SK-N-SH (cell line): ENCODE data around the gene CNTD1. TPM values are rescaled to one million over a fixed set of nuclear protein-coding genes. Genes with fewer than 3 reads are reported as not detected.

Experiments
- CTCF ChIA-PET: fragments of 300-600, 350-600 bp; formaldehyde crosslinking; extraction: SDS; loops from one replicate; lab custom pipeline; 2021; lab: Yijun Ruan, JAX
- POLR2A ChIA-PET: fragments of 350-600 bp; sonication (Branson Sonifier 250); formaldehyde crosslinking; extraction: SDS; loops from one replicate; lab custom pipeline; 2020; ENCODE audit warnings: antibody characterized with exemption, inconsistent platforms; lab: Yijun Ruan, JAX
- DNase-seq: peaks from one replicate; pipeline ENCODE4 v3.0.0; 2012
- H2AFZ ChIP-seq: fragments of 200-600 bp; sonication (generic); 2 replicates; pipeline ENCODE4 v1.8.1; 2016; ENCODE audit warnings: antibody characterized with exemption, mild to moderate bottlenecking, low read depth
- H3F3A ChIP-seq: fragments of 200-600 bp; sonication (generic); replicated peaks from 2 replicates; pipeline ENCODE3; 2016; ENCODE audit warnings: antibody characterized with exemption, mild to moderate bottlenecking; ENCODE audit not compliant: insufficient read depth
- H3K27ac ChIP-seq, 2 experiments: fragments of 200-500 bp in 1 of 2; fragments of 200-600 bp in 1 of 2; sonication (Bioruptor generic) in 1 of 2; sonication (generic), shearing (Covaris generic) in 1 of 2; 2 replicates each; pipeline versions ENCODE4 v1.5.1 to v1.6.1; 2014 to 2016; ENCODE audit warnings: low read depth in 2 of 2, inconsistent platforms in 1 of 2, low read length in 1 of 2, mild to moderate bottlenecking in 1 of 2, mixed read lengths in 1 of 2
- H3K27me3 ChIP-seq: fragments of 200-600 bp; sonication (generic), shearing (Covaris generic); 2 replicates; pipeline ENCODE4 v1.6.1; 2016; ENCODE audit warnings: mixed run types; ENCODE audit not compliant: insufficient read depth
- H3K36me3 ChIP-seq, 2 experiments: fragments of 200-500 bp in 1 of 2; fragments of 200-600 bp in 1 of 2; sonication (Bioruptor generic) in 1 of 2; sonication (generic) in 1 of 2; replicated peaks in 1 of 2; 2 replicates each; pipeline versions ENCODE3 to v1.5.1; 2014 to 2016; ENCODE audit warnings: low read length in 1 of 2, mild to moderate bottlenecking in 1 of 2; ENCODE audit not compliant: insufficient read depth in 2 of 2, control insufficient read depth in 1 of 2
- H3K4me1 ChIP-seq, 2 experiments: fragments of 200-500 bp in 1 of 2; fragments of 200-600 bp in 1 of 2; sonication (Bioruptor generic) in 1 of 2; sonication (generic), shearing (Covaris generic) in 1 of 2; 2 replicates each; pipeline versions ENCODE4 v1.5.1 to v1.6.1; 2014 to 2016; ENCODE audit warnings: low read depth in 1 of 2, low read length in 1 of 2, mixed run types in 1 of 2; ENCODE audit not compliant: insufficient read depth in 2 of 2, control insufficient read depth in 1 of 2
- H3K4me2 ChIP-seq: fragments of 200-600 bp; sonication (generic), shearing (Covaris generic); 2 replicates; pipeline ENCODE4 v1.6.1; 2017; ENCODE audit warnings: mixed run types
- H3K4me3 ChIP-seq, 2 experiments: fragments of 200-500 bp in 1 of 2; fragments of 200-600 bp in 1 of 2; sonication (Bioruptor generic) in 1 of 2; sonication (generic), shearing (Covaris generic) in 1 of 2; 2 replicates each; pipeline versions ENCODE4 v1.5.1 to v1.8.1; 2014 to 2016; ENCODE audit warnings: low read depth in 2 of 2, inconsistent platforms in 1 of 2, low read length in 1 of 2, mild to moderate bottlenecking in 1 of 2, mixed read lengths in 1 of 2, moderate library complexity in 1 of 2
- H3K79me2 ChIP-seq: fragments of 200-600 bp; sonication (generic); 2 replicates; pipeline ENCODE4 v1.8.1; 2017; ENCODE audit warnings: mild to moderate bottlenecking; ENCODE audit not compliant: insufficient read depth
- H3K9ac ChIP-seq: fragments of 200-600 bp; sonication (generic); 2 replicates; pipeline ENCODE4 v1.6.1; 2017; ENCODE audit warnings: mixed run types
- H3K9me2 ChIP-seq: fragments of 200-600 bp; sonication (generic); 2 replicates; pipeline ENCODE4 v1.6.1; 2017; ENCODE audit warnings: mixed run types
- H3K9me3 ChIP-seq: fragments of 200-600 bp; sonication (generic); 2 replicates; pipeline ENCODE4 v1.6.1; 2017; ENCODE audit warnings: mixed run types, mild to moderate bottlenecking, moderate library complexity
- H4K20me1 ChIP-seq: fragments of 200-600 bp; sonication (generic); 2 replicates; pipeline ENCODE4 v1.6.1; 2017; ENCODE audit warnings: mild to moderate bottlenecking, mixed run types; ENCODE audit not compliant: insufficient read depth
- ELF1 ChIP-seq: IDR thresholded peaks from 2 replicates; pipeline ENCODE4 v1.4.0; 2012
- WGBS: methylation state at CpG from one replicate; pipeline ENCODE4 v1.1.6; 2017; ENCODE audit warnings: low lambda C conversion rate; 5-methylcytosine and 5-hydroxymethylcytosine counted together
- polyA plus RNA-seq, 3 experiments: library from polyadenylated mRNA; depleted of rRNA; stranded (reverse); fragments of >200 nt; gene quantifications; 2 replicates each; pipeline ENCODE4 v1.2.3, GENCODE V29; 2012
- small RNA-seq, 7 experiments: library from RNA; depleted of rRNA; stranded (forward); fragments of <200 nt; gene quantifications; one replicate each; pipeline ENCODE3, GENCODE V24; 2012
- TF ChIP-seq, protein P1 (sequence below): IDR thresholded peaks from 2 replicates; pipeline ENCODE4 v1.6.1; 2012; ENCODE audit warnings: mild to moderate bottlenecking, low read depth, low read length, moderate library complexity
- TF ChIP-seq, protein P2 (sequence below): fragments of 200-600 bp; sonication (generic); IDR thresholded peaks from 2 replicates; pipeline ENCODE4 v1.6.1; 2017; ENCODE audit warnings: antibody characterized with exemption, mild to moderate bottlenecking, moderate library complexity
- TF ChIP-seq, protein P3 (sequence below): IDR thresholded peaks from 2 replicates; pipeline ENCODE4; 2012

CNTD1 gene
- polyA plus RNA-seq, 1 of the 3 experiments (the other 2 are of a cell fraction): not detected

DNA sequence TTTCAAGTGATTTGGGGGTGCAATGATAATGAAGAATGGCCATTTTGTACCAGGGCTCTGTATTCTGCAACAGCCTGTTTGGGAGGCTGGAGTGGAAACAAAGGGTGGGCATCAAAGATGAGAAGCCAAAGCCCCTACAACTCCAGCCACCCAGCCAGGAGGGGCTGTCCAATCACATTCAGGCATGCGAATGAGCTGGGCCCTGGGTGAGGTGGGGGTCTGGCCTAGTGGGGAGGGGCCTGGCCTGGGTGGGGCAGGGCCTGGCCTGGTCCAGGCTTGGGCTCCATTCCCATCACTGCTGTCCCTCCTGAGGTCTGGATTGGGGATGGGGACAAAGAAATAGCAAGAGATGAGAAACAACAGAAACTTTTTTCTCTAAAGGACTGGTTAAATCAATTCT, 58.7 kb downstream of the CNTD1 start:
- no peaks in the 10 kb centered on the region for H3K9me3 ChIP-seq
- TF ChIP-seq ELF1: no peak
- TF ChIP-seq, protein P1, sequence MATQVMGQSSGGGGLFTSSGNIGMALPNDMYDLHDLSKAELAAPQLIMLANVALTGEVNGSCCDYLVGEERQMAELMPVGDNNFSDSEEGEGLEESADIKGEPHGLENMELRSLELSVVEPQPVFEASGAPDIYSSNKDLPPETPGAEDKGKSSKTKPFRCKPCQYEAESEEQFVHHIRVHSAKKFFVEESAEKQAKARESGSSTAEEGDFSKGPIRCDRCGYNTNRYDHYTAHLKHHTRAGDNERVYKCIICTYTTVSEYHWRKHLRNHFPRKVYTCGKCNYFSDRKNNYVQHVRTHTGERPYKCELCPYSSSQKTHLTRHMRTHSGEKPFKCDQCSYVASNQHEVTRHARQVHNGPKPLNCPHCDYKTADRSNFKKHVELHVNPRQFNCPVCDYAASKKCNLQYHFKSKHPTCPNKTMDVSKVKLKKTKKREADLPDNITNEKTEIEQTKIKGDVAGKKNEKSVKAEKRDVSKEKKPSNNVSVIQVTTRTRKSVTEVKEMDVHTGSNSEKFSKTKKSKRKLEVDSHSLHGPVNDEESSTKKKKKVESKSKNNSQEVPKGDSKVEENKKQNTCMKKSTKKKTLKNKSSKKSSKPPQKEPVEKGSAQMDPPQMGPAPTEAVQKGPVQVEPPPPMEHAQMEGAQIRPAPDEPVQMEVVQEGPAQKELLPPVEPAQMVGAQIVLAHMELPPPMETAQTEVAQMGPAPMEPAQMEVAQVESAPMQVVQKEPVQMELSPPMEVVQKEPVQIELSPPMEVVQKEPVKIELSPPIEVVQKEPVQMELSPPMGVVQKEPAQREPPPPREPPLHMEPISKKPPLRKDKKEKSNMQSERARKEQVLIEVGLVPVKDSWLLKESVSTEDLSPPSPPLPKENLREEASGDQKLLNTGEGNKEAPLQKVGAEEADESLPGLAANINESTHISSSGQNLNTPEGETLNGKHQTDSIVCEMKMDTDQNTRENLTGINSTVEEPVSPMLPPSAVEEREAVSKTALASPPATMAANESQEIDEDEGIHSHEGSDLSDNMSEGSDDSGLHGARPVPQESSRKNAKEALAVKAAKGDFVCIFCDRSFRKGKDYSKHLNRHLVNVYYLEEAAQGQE: no peak
- TF ChIP-seq, protein P2, sequence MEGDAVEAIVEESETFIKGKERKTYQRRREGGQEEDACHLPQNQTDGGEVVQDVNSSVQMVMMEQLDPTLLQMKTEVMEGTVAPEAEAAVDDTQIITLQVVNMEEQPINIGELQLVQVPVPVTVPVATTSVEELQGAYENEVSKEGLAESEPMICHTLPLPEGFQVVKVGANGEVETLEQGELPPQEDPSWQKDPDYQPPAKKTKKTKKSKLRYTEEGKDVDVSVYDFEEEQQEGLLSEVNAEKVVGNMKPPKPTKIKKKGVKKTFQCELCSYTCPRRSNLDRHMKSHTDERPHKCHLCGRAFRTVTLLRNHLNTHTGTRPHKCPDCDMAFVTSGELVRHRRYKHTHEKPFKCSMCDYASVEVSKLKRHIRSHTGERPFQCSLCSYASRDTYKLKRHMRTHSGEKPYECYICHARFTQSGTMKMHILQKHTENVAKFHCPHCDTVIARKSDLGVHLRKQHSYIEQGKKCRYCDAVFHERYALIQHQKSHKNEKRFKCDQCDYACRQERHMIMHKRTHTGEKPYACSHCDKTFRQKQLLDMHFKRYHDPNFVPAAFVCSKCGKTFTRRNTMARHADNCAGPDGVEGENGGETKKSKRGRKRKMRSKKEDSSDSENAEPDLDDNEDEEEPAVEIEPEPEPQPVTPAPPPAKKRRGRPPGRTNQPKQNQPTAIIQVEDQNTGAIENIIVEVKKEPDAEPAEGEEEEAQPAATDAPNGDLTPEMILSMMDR: no peak
- TF ChIP-seq, protein P3, sequence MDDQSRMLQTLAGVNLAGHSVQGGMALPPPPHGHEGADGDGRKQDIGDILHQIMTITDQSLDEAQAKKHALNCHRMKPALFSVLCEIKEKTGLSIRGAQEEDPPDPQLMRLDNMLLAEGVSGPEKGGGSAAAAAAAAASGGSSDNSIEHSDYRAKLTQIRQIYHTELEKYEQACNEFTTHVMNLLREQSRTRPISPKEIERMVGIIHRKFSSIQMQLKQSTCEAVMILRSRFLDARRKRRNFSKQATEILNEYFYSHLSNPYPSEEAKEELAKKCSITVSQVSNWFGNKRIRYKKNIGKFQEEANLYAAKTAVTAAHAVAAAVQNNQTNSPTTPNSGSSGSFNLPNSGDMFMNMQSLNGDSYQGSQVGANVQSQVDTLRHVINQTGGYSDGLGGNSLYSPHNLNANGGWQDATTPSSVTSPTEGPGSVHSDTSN: no peak
- H3K36me3 ChIP-seq: no peaks in the 10 kb centered on the region
- peaks cover 5% of the 10 kb centered on the region; the same call in 1 of the 2 replicates for H3K27me3 ChIP-seq
- POLR2A ChIA-PET: no interaction called here
- no peaks in the 10 kb centered on the region for H3K4me1 ChIP-seq
- CTCF ChIA-PET: no interaction called here
- no peaks in the 10 kb centered on the region for H3K9me2 ChIP-seq
- H3K27ac ChIP-seq: no peak overlapping the region
- H3F3A ChIP-seq: no peaks in the 10 kb centered on the region
- H3K9ac ChIP-seq: no peak overlapping the region
- no peak overlapping the region for H2AFZ ChIP-seq
- no peaks in the 10 kb centered on the region for H4K20me1 ChIP-seq
- no peak for DNase-seq
- WGBS: 86% methylated on average over 1 of the region's 1 CpG
- H3K4me2 ChIP-seq: no peak overlapping the region
- no peak overlapping the region for H3K4me3 ChIP-seq
- no peaks in the 10 kb centered on the region for H3K79me2 ChIP-seq

Small RNA genes within 50 kb of the gene (small RNA-seq; reads per million reads assigned to genes)
- gene HMGN2P15 (0 reads per million in 7 experiments), gene MIR6781 (0 reads per million in 7 experiments)

Other genes starting within 250 kb of the CNTD1 start
- 1.2 and 1.3 TPM in 2 replicates for gene HSD17B1, start 245.9 kb upstream of the CNTD1 start, polyA plus RNA-seq (2012; rRNA removed)
- gene COASY, start 236.7 kb upstream of the CNTD1 start, polyA plus RNA-seq (2012; rRNA removed): 56.6 and 69.4 TPM in 2 replicates
- gene MLX, start 231.8 kb upstream of the CNTD1 start, polyA plus RNA-seq (2012; rRNA removed): 44.5 and 66.4 TPM in 2 replicates
- gene PSMC3IP, start 221.1 kb upstream of the CNTD1 start, polyA plus RNA-seq (2012; rRNA removed): 14.2 and 17.3 TPM in 2 replicates
- 13.3 and 24.9 TPM in 2 replicates for gene RETREG3, start 189.5 kb upstream of the CNTD1 start, polyA plus RNA-seq (2012; rRNA removed)
- gene TUBG1, start 189.2 kb upstream of the CNTD1 start, polyA plus RNA-seq (2012; rRNA removed): 72.4 and 145 TPM in 2 replicates
- 27.6 and 33.9 TPM in 2 replicates for gene TUBG2, start 139.6 kb upstream of the CNTD1 start, polyA plus RNA-seq (2012; rRNA removed)
- gene PLEKHH3, start 121.9 kb upstream of the CNTD1 start, polyA plus RNA-seq (2012; rRNA removed): 9.8 and 12.8 TPM in 2 replicates
- gene CCR10, start 117.0 kb upstream of the CNTD1 start, polyA plus RNA-seq (2012; rRNA removed): 2.2 and 3.1 TPM in 2 replicates
- gene CNTNAP1, start 116.3 kb upstream of the CNTD1 start, polyA plus RNA-seq (2012; rRNA removed): 74.3 and 92.7 TPM in 2 replicates
- 28.6 and 42.9 TPM in 2 replicates for gene EZH1, start 53.8 kb upstream of the CNTD1 start, polyA plus RNA-seq (2012; rRNA removed)
- 2.5 and 3.0 TPM in 2 replicates for gene RAMP2, start 37.6 kb upstream of the CNTD1 start, polyA plus RNA-seq (2012; rRNA removed)
- gene VPS25, start 25.4 kb upstream of the CNTD1 start, polyA plus RNA-seq (2012; rRNA removed): 127 and 158 TPM in 2 replicates
- gene WNK4, start 18.3 kb upstream of the CNTD1 start, polyA plus RNA-seq (2012; rRNA removed): 8.7 and 12.5 TPM in 2 replicates
- gene COA3, start 157 bp upstream of the CNTD1 start, polyA plus RNA-seq (2012; rRNA removed): 90.5 and 103 TPM in 2 replicates
- 78.0 and 97.4 TPM in 2 replicates for gene BECN1, start 25.4 kb downstream of the CNTD1 start, polyA plus RNA-seq (2012; rRNA removed)
- gene PSME3, start 34.5 kb downstream of the CNTD1 start, polyA plus RNA-seq (2012; rRNA removed): 139 and 152 TPM in 2 replicates
- gene AOC2, start 45.7 kb downstream of the CNTD1 start, polyA plus RNA-seq (2012; rRNA removed): 0.24 and 0.33 TPM in 2 replicates
- 0.03 and 0.08 TPM in 2 replicates for gene AOC3, start 52.3 kb downstream of the CNTD1 start, polyA plus RNA-seq (2012; rRNA removed)
- gene G6PC1, start 101.9 kb downstream of the CNTD1 start, polyA plus RNA-seq (2012; rRNA removed): not detected in 2 replicates
- 52.0 and 59.4 TPM in 2 replicates for gene AARSD1, start 165.6 kb downstream of the CNTD1 start, polyA plus RNA-seq (2012; rRNA removed)
- gene PTGES3L, start 181.2 kb downstream of the CNTD1 start, polyA plus RNA-seq (2012; rRNA removed): 1.4 and 1.7 TPM in 2 replicates
- gene RUNDC1, start 181.7 kb downstream of the CNTD1 start, polyA plus RNA-seq (2012; rRNA removed): 9.0 and 9.5 TPM in 2 replicates
- 4,890 and 6,383 TPM in 2 replicates for gene RPL27, start 199.6 kb downstream of the CNTD1 start, polyA plus RNA-seq (2012; rRNA removed)
- 15.7 and 17.6 TPM in 2 replicates for gene IFI35, start 207.9 kb downstream of the CNTD1 start, polyA plus RNA-seq (2012; rRNA removed)
- gene VAT1, start 223.5 kb downstream of the CNTD1 start, polyA plus RNA-seq (2012; rRNA removed): 157 and 170 TPM in 2 replicates
- 8.9 and 10.5 TPM in 2 replicates for gene RND2, start 226.4 kb downstream of the CNTD1 start, polyA plus RNA-seq (2012; rRNA removed)